ENCODE data around the gene MAP1S. TPM values are rescaled to one million over a fixed set of nuclear protein-coding genes. Genes with fewer than 3 reads are reported as not detected.
A peak's percentile ranks its signal among the peaks of the same experiment; 100 is the strongest.

The MAP1S gene
- total RNA-seq, 1 donor from 2014 or later: 8.9 TPM

- Histone ChIP-seq H3F3A (ENCODE audit: low read depth) (peaks cover 2% of the 10 kb centered on the region), H4K20me1 (ENCODE audit: low read depth) (peaks cover 8% of the 10 kb centered on the region), H3K9ac (no peak overlapping the region), H3K36me3 (no peaks in the 10 kb centered on the region), H3K79me2 (ENCODE audit: low read depth) (no peaks in the 10 kb centered on the region), H3K4me2 (no peak overlapping the region), H3K27ac (no peak overlapping the region), H3K9me3 (ENCODE audit: low read depth) (no peaks in the 10 kb centered on the region), H3K27me3 (peaks cover 18% of the 10 kb centered on the region), H3K4me1 (peaks cover 9% of the 10 kb centered on the region), H2AFZ (replicated peaks) (no peak overlapping the region), H3K4me3 (no peak overlapping the region)
- H3K4me1 Mint-ChIP-seq: peaks cover 16% of the 10 kb centered on the region
- no peak for DNase-seq (ENCODE audit: low spot score)
- peaks cover 2% of the 10 kb centered on the region for H3K36me3 Mint-ChIP-seq
- no peak overlapping the region for H3K27ac Mint-ChIP-seq
- H3K27me3 Mint-ChIP-seq (ENCODE audit: insufficient read depth, low read depth): peaks cover 16% of the 10 kb centered on the region
- H3K4me3 Mint-ChIP-seq: no peak overlapping the region
- TF ChIP-seq, protein P1, sequence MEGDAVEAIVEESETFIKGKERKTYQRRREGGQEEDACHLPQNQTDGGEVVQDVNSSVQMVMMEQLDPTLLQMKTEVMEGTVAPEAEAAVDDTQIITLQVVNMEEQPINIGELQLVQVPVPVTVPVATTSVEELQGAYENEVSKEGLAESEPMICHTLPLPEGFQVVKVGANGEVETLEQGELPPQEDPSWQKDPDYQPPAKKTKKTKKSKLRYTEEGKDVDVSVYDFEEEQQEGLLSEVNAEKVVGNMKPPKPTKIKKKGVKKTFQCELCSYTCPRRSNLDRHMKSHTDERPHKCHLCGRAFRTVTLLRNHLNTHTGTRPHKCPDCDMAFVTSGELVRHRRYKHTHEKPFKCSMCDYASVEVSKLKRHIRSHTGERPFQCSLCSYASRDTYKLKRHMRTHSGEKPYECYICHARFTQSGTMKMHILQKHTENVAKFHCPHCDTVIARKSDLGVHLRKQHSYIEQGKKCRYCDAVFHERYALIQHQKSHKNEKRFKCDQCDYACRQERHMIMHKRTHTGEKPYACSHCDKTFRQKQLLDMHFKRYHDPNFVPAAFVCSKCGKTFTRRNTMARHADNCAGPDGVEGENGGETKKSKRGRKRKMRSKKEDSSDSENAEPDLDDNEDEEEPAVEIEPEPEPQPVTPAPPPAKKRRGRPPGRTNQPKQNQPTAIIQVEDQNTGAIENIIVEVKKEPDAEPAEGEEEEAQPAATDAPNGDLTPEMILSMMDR (IDR thresholded peaks at IDR 0.05): no peak
- no peak for TF ChIP-seq EZH2phosphoT487 (IDR thresholded peaks at IDR 0.05)
- TF ChIP-seq EZH2 (IDR thresholded peaks at IDR 0.05): no peak
- H3K9me3 Mint-ChIP-seq: no peaks in the 10 kb centered on the region
Observed at GRCh38 chr19:17676295-17676694, 43.0 kb upstream of the MAP1S start.

GRCh38 chr19:17677002-17677401 is 42.3 kb upstream of the MAP1S start:
- Histone ChIP-seq H3K9me3 (ENCODE audit: low read depth) (no peaks in the 10 kb centered on the region), H3F3A (ENCODE audit: low read depth) (peaks cover 2% of the 10 kb centered on the region), H3K27ac (no peak overlapping the region), H3K79me2 (ENCODE audit: low read depth) (no peaks in the 10 kb centered on the region), H2AFZ (replicated peaks) (no peak overlapping the region), H3K4me2 (no peak overlapping the region), H3K27me3 (peaks cover 22% of the 10 kb centered on the region), H3K4me3 (no peak overlapping the region), H4K20me1 (ENCODE audit: low read depth) (peaks cover 14% of the 10 kb centered on the region), H3K36me3 (no peaks in the 10 kb centered on the region), H3K4me1 (peaks cover 9% of the 10 kb centered on the region), H3K9ac (no peak overlapping the region)
- Mint-ChIP-seq H3K36me3 (no peaks in the 10 kb centered on the region), H3K9me3 (no peaks in the 10 kb centered on the region), H3K27me3 (ENCODE audit: insufficient read depth, low read depth) (peaks cover 19% of the 10 kb centered on the region), H3K27ac (no peak overlapping the region), H3K4me1 (peaks cover 16% of the 10 kb centered on the region), H3K4me3 (no peak overlapping the region)
- DNase-seq (ENCODE audit: low spot score): peak; percentile 41
- TF ChIP-seq EZH2 (IDR thresholded peaks at IDR 0.05): no peak
- TF ChIP-seq, protein P1 (IDR thresholded peaks at IDR 0.05): peak; percentile 30

DNA sequence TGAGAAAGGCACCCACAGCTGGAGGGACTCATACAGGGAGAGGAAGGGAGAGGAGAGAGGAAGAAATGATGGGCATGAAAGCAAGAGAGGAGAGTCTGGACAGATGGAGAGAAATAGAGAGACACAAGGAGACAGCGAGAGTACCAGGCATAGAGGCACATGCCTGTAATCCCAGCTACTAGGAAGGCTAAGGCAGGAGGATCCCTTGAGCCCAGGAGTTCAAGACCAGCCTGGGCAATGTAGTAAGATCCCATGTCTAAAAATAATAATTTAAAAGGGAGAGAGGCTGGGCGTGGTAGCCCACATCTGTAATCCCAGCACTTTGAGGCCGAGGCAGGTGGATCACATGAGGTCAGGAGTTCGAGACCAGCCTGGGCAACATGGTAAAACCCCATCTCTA is 40.4 kb upstream of the MAP1S start:
- Histone ChIP-seq H3K27ac (no peak overlapping the region), H3K79me2 (ENCODE audit: low read depth) (no peaks in the 10 kb centered on the region), H3K9ac (no peak overlapping the region), H3K4me1 (peaks cover 9% of the 10 kb centered on the region), H3K4me3 (no peak overlapping the region), H3K9me3 (ENCODE audit: low read depth) (no peaks in the 10 kb centered on the region), H3F3A (ENCODE audit: low read depth) (peaks cover 2% of the 10 kb centered on the region), H3K27me3 (peaks cover 22% of the 10 kb centered on the region), H3K36me3 (no peaks in the 10 kb centered on the region), H4K20me1 (ENCODE audit: low read depth) (peaks cover 20% of the 10 kb centered on the region), H3K4me2 (no peak overlapping the region), H2AFZ (replicated peaks) (no peak overlapping the region)
- H3K36me3 Mint-ChIP-seq: no peaks in the 10 kb centered on the region
- TF ChIP-seq EZH2 (IDR thresholded peaks at IDR 0.05) (no peak), EZH2phosphoT487 (IDR thresholded peaks at IDR 0.05) (no peak)
- TF ChIP-seq, protein P1 (IDR thresholded peaks at IDR 0.05): no peak
- H3K4me3 Mint-ChIP-seq: peak overlapping the region; percentile 58
- no peak overlapping the region for H3K27ac Mint-ChIP-seq
- no peaks in the 10 kb centered on the region for H3K9me3 Mint-ChIP-seq
- H3K27me3 Mint-ChIP-seq (ENCODE audit: insufficient read depth, low read depth): peaks cover 23% of the 10 kb centered on the region
- peaks cover 16% of the 10 kb centered on the region for H3K4me1 Mint-ChIP-seq
- DNase-seq (ENCODE audit: low spot score): no peak
